Transverse colon (tissue), 4 donors: Measurements from ENCODE around the gene ATG101. TPM values are rescaled to one million over a fixed set of nuclear protein-coding genes. Genes with fewer than 3 reads are reported as not detected.

ENCODE experiments used
- DNase-seq: peaks from one replicate; pipeline ENCODE4 v3.0.0-alpha.2; 2019
- H3K27ac ChIP-seq, 4 donors: fragments of 200-600 bp; sonication (generic); 2 replicates each; pipeline ENCODE4 v1.5.1; 2016 to 2018; ENCODE audit warnings: inconsistent platforms in 4 of 4
- H3K27me3 ChIP-seq: fragments of 200-600 bp; sonication (generic); 2 replicates; pipeline ENCODE4 v1.5.1; 2017; ENCODE audit warnings: inconsistent platforms
- H3K36me3 ChIP-seq, 4 donors: fragments of 200-600 bp; sonication (generic); 2 replicates each; pipeline ENCODE4 v1.5.1; 2017 to 2019; ENCODE audit warnings: inconsistent platforms in 4 of 4
- H3K4me1 ChIP-seq, 4 donors: fragments of 200-600 bp; sonication (generic); 2 replicates each; pipeline ENCODE4 v1.5.1; 2017 to 2020; ENCODE audit warnings: inconsistent platforms in 4 of 4
- H3K4me3 ChIP-seq, 4 donors: fragments of 200-600 bp; sonication (generic); 1 replicate in 1 of 4; 2 replicates in 3 of 4; pipeline versions ENCODE4 v1.5.1 to v1.6.1; 2017 to 2019; ENCODE audit warnings: inconsistent platforms in 4 of 4
- H3K9me3 ChIP-seq, 2 donors: fragments of 200-600 bp; sonication (generic); 2 replicates each; pipeline ENCODE4 v1.5.1; 2017 to 2019; ENCODE audit warnings: inconsistent platforms in 2 of 2
- EP300 ChIP-seq: sonication (generic); formaldehyde crosslinking; IDR thresholded peaks from one replicate; pipeline ENCODE4 v1.6.1; 2017; ENCODE audit warnings: antibody characterized with exemption, low read depth
- POLR2A ChIP-seq: fragments of 450-650 bp; IDR thresholded peaks from one replicate; pipeline ENCODE4 v1.6.1; 2016; ENCODE audit warnings: antibody characterized with exemption, mild to moderate bottlenecking, moderate library complexity
- POLR2AphosphoS5 ChIP-seq, 3 donors: sonication (generic); formaldehyde crosslinking; IDR thresholded peaks; one replicate each; pipeline ENCODE4 v1.6.1; 2016; ENCODE audit warnings: antibody characterized with exemption in 3 of 3
- WGBS, 2 donors: methylation state at CpG; one replicate each; pipeline ENCODE4 v1.1.5; 2018; ENCODE audit warnings: low coverage in 1 of 2; 5-methylcytosine and 5-hydroxymethylcytosine counted together
- in situ Hi-C, 4 donors: fragments of 200-750 bp; cut with MboI; loops; one replicate each; pipeline versions ENCODE4 v1.15.0 to v1.15.1; 2017; ENCODE audit warnings: low sequenced_read_pairs in 3 of 4, low pct_ligation_motif_present in 1 of 4, low pct_unique_long_range_greater_than_20kb in 1 of 4
- intact Hi-C: fragments of 100-400 bp; cut with DNase I; formaldehyde crosslinking; loops from one replicate; pipeline ENCODE4 v1.15.1; 2023; ENCODE audit warnings: low total_unique reads
- total RNA-seq, 4 donors: library from RNA; depleted of rRNA; stranded (reverse); fragments of >200 nt; gene quantifications; one replicate each; pipeline ENCODE4 v1.1.0, GENCODE V29; 2016
- TF ChIP-seq, protein P1 (sequence below), 5 experiments: fragments of 200-600 bp in 3 of 5; fragments of 450-650 bp in 2 of 5; sonication (generic) in 3 of 5; IDR thresholded peaks; 1 replicate in 2 of 5; 2 replicates in 3 of 5; pipeline ENCODE4 v1.5.1; 2016 to 2017; ENCODE audit warnings: antibody characterized with exemption in 5 of 5, inconsistent platforms in 3 of 5, mild to moderate bottlenecking in 2 of 5, moderate library complexity in 1 of 5

ATG101 gene
- total RNA-seq, 4 donors from 2014 or later = 15.7 to 64.1 (median 51.6) TPM

DNA sequence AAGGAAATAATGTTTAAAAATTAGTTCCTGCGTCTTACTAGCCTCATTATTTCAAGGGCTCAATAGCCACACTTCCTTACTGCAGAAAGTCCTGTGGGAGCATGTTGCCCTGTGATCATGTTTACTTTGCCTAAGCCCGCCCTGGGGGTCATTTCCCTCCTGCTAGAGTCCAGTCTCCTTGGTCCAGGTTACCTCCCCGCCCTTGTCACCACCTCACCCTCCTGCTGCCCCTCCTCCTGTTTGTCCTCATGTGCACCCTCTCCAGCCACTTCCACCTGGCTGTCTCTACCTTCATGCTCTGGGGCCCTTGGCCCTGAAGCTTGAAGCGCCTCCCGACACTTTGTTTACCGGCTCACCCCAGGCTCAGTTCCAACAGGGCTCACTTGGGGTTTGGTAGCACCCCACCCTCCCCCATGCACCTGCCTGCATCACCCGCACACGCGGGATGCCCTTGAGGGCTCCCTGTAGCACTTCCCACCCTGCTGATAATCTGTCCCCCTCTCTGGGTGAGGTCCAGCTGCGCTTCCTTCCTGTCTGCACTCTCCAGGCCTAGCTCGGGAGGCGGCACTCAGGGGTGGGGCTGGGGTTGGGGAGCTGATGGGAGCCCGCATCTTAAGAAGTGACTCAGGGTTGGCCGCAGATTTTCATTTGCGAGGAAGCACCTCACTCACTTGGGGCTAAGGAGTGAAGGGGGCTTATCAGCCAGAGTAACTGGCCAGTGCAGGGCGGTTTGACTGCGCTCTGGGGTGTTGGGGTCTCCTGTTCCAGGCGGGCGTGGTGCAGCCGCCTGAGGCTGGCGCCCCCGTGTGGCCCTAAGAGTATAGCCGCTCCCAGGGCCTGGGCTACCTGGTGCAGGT is 49.8 kb downstream of the ATG101 start:
- Histone ChIP-seq H3K36me3 (no peaks in the 10 kb centered on the region), H3K4me3 (no peak overlapping the region), H3K27ac (peak overlapping the region in 1 of 4 donors; percentile 5), H3K9me3 (no peaks in the 10 kb centered on the region), H3K27me3 (peaks cover 2% of the 10 kb centered on the region), H3K4me1 (peaks cover 4 to 21% (median 9%) of the 10 kb centered on the region in 4 donors)
- intact Hi-C loops (no loop called here), in situ Hi-C loops (no loop called here)
- peak; percentile 47 for DNase-seq
- WGBS, 2 donors = 18 to 25% methylated on average over 2 to 22 of the region's 23 CpGs
- TF ChIP-seq, protein P1, sequence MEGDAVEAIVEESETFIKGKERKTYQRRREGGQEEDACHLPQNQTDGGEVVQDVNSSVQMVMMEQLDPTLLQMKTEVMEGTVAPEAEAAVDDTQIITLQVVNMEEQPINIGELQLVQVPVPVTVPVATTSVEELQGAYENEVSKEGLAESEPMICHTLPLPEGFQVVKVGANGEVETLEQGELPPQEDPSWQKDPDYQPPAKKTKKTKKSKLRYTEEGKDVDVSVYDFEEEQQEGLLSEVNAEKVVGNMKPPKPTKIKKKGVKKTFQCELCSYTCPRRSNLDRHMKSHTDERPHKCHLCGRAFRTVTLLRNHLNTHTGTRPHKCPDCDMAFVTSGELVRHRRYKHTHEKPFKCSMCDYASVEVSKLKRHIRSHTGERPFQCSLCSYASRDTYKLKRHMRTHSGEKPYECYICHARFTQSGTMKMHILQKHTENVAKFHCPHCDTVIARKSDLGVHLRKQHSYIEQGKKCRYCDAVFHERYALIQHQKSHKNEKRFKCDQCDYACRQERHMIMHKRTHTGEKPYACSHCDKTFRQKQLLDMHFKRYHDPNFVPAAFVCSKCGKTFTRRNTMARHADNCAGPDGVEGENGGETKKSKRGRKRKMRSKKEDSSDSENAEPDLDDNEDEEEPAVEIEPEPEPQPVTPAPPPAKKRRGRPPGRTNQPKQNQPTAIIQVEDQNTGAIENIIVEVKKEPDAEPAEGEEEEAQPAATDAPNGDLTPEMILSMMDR (IDR thresholded peaks at IDR 0.05) = peak; percentile 46 to 69 (median 65)
- TF ChIP-seq POLR2A = no peak
- TF ChIP-seq EP300 = no peak
- TF ChIP-seq POLR2AphosphoS5 (IDR thresholded peaks at IDR 0.05) = no peak

DNA sequence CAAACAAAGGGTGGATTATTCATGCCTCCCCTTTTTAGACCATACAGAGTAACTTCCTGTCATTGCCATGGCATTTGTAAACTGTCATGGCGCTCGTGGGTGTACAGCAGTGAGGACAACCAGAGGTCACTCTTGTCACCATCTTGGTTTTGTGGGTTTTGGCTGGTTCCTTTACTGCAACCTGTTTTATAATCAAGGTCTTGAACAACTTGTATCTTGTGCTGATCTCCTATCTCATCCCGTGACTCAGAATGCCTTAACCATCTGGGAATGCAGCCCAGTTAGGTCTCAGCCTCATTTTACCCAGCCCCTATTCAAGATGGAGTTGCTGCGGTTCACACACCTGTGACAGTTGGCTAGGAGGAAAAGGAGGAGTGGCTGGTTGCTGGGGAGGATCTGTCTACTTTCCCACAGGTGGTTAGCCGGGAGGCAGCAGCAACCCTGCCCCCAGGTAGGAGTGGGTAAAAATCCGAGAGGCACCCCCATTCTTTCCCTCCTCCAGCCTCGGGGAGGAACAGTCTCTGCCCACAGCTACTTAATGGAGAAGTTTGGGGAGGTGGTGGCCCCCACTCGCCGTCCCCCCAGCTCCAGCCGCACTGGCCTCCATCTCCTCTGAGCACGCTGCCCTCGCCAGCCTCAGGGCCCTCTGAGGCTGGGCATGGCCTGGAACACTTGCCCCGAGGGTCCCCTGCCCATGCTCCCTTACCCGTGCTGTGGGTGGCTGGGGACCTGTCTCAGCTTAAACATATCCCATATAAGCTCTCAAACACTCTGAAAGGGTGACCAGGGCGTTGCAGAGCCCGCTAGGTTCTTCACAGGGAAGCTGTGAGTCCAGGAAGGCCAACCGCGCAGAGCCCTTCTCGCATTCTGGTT is 51.4 kb downstream of the ATG101 start:
- in situ Hi-C loops (no loop called here), intact Hi-C loops (no loop called here)
- Histone ChIP-seq H3K27ac (peak overlapping the region in 1 of 4 donors; percentile 9), H3K4me3 (no peak overlapping the region), H3K36me3 (no peaks in the 10 kb centered on the region), H3K4me1 (peaks cover 4 to 21% (median 9%) of the 10 kb centered on the region in 4 donors), H3K27me3 (peaks cover 6% of the 10 kb centered on the region), H3K9me3 (no peaks in the 10 kb centered on the region)
- TF ChIP-seq, protein P1 (IDR thresholded peaks at IDR 0.05) = no peak
- TF ChIP-seq POLR2A (no peak), POLR2AphosphoS5 (IDR thresholded peaks at IDR 0.05) (no peak), EP300 (no peak)
- DNase-seq = no peak
- WGBS, 2 donors = 59% methylated on average over 14 of the region's 19 CpGs; no CpG with 5 or more reads in 1 of the 2 donors

- WGBS, 2 donors = 0 to 13% methylated on average over 1 to 18 of the region's 18 CpGs
- no peak for TF ChIP-seq EP300
- TF ChIP-seq, protein P1 (IDR thresholded peaks at IDR 0.05) = peak; percentile 44 to 81 (median 70)
- intact Hi-C loops = no loop called here
- Histone ChIP-seq H3K36me3 (no peaks in the 10 kb centered on the region), H3K4me1 (peaks cover 4 to 15% (median 9%) of the 10 kb centered on the region in 4 donors), H3K27ac (peak overlapping the region in 1 of 4 donors; percentile 9), H3K9me3 (no peaks in the 10 kb centered on the region), H3K27me3 (peaks cover 8% of the 10 kb centered on the region), H3K4me3 (no peak overlapping the region)
- peak; percentile 69 for DNase-seq
- in situ Hi-C loops = no loop called here
Observed at GRCh38 chr12:52121824-52122539, 52.2 kb downstream of the ATG101 start.

DNA sequence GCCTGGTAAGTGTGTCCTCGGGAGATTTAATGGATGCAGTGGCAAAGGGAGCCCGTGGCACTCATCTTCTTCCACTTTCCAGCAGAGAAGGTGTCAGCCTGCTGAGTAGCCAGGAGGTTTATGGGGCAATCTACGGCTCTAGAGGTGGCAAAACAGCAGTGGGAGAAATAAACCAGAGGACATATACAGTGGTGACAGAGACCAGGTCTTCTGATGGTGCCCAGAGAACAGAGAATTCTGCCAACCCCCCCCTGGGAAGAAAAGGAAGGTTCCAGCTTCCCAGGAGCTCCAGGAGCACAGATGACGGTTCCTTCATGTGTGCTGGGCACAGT is 52.7 kb downstream of the ATG101 start:
- Histone ChIP-seq H3K4me3 (no peak overlapping the region), H3K36me3 (no peaks in the 10 kb centered on the region), H3K27me3 (peaks cover 8% of the 10 kb centered on the region), H3K9me3 (no peaks in the 10 kb centered on the region), H3K4me1 (peaks cover 4 to 15% (median 8%) of the 10 kb centered on the region in 4 donors), H3K27ac (no peak overlapping the region)
- intact Hi-C loops (no loop called here), in situ Hi-C loops (no loop called here)
- TF ChIP-seq EP300 = no peak
- TF ChIP-seq, protein P1 (IDR thresholded peaks at IDR 0.05) = no peak
- no peak for TF ChIP-seq POLR2AphosphoS5 (IDR thresholded peaks at IDR 0.05)
- no peak for TF ChIP-seq POLR2A
- DNase-seq = no peak
- 20 to 49% methylated on average over 1 to 4 of the region's 4 CpGs for WGBS, 2 donors
